Stomach (tissue), 9 donors: ENCODE data around the gene CAMKK2. TPM values are rescaled to one million over a fixed set of nuclear protein-coding genes. Genes with fewer than 3 reads are reported as not detected.
A peak's percentile ranks its signal among the peaks of the same experiment; 100 is the strongest.

Experiments
- DNase-seq, 2 donors: peaks; one replicate each; pipeline versions ENCODE4 v3.0.0 to v3.0.0-alpha.2; 2013 to 2019
- H3K27ac ChIP-seq, 5 donors: fragments of 200-600 bp in 4 of 5; sonication (generic) in 4 of 5; one replicate each; pipeline ENCODE4 v1.5.1; 2013 to 2019; ENCODE audit warnings: mild to moderate bottlenecking in 1 of 5, moderate library complexity in 1 of 5
- H3K27me3 ChIP-seq, 3 donors: fragments of 200-600 bp; sonication (generic); one replicate each; pipeline ENCODE4 v1.5.1; 2017 to 2019; ENCODE audit warnings: mixed run types in 1 of 3
- H3K36me3 ChIP-seq, 4 donors: fragments of 200-600 bp; sonication (generic); 1 replicate in 3 of 4; 2 replicates in 1 of 4; pipeline ENCODE4 v1.5.1; 2016 to 2019
- H3K4me1 ChIP-seq, 4 donors: fragments of 200-600 bp; sonication (generic); one replicate each; pipeline ENCODE4 v1.5.1; 2016 to 2019
- H3K4me3 ChIP-seq, 4 donors: fragments of 200-600 bp; sonication (generic) in 3 of 4; one replicate each; pipeline ENCODE4 v1.5.1; 2016 to 2019; ENCODE audit warnings: mild to moderate bottlenecking in 1 of 4
- H3K9me3 ChIP-seq, 4 donors: fragments of 200-600 bp; sonication (generic); one replicate each; pipeline ENCODE4 v1.5.1; 2016 to 2019
- EP300 ChIP-seq: sonication (generic); formaldehyde crosslinking; IDR thresholded peaks from one replicate; pipeline ENCODE4 v1.6.1; 2017; ENCODE audit warnings: antibody characterized with exemption
- POLR2A ChIP-seq, 4 donors: fragments of 450-650 bp; IDR thresholded peaks; one replicate each; pipeline ENCODE4 v1.6.1; 2016; ENCODE audit warnings: antibody characterized with exemption in 4 of 4, control low read depth in 2 of 4, mild to moderate bottlenecking in 1 of 4, moderate library complexity in 1 of 4
- POLR2AphosphoS5 ChIP-seq, 3 donors: sonication (generic); formaldehyde crosslinking; IDR thresholded peaks; one replicate each; pipeline ENCODE4 v1.6.1; 2016; ENCODE audit warnings: antibody characterized with exemption in 3 of 3
- WGBS, 5 donors: extraction: QIAGEN DNeasy Blood & Tissue Kit in 3 of 5; methylation state at CpG; one replicate each; pipeline versions ENCODE4 v1.1.5 to v1.1.7; 2013 to 2018; 5-methylcytosine and 5-hydroxymethylcytosine counted together
- intact Hi-C: fragments of 100-400 bp; cut with DNase I; formaldehyde crosslinking; loops from one replicate; pipeline ENCODE4 v1.15.1; 2023; ENCODE audit warnings: low total_unique reads
- polyA plus RNA-seq, 3 donors: library from polyadenylated mRNA; stranded (reverse); fragments of 200-250 nt; gene quantifications; one replicate each; pipeline ENCODE4 v1.2.3, GENCODE V29; 2013
- total RNA-seq, 5 donors: library from RNA; depleted of rRNA; stranded (reverse); fragments of >200 nt; gene quantifications; one replicate each; pipeline versions ENCODE4 v1.1.0 to v1.2.3, GENCODE V29; 2014 to 2016
- TF ChIP-seq, protein P1 (sequence below), 7 experiments: fragments of 450-650 bp in 4 of 7; fragments of 200-600 bp in 3 of 7; sonication (generic) in 3 of 7; IDR thresholded peaks; one replicate each; pipeline ENCODE4 v1.5.1; 2016 to 2019; ENCODE audit warnings: antibody characterized with exemption in 7 of 7, control low read depth in 2 of 7, mild to moderate bottlenecking in 1 of 7
- donor health status: healthy with polysubstance abuse.
- donor health status: Bipolar disorder and iron deficiency.
- donor health status: healthy.

The CAMKK2 gene
- total and polyA plus RNA-seq, 8 donors: 14.9 to 46.4 (median 21.7) TPM

DNA sequence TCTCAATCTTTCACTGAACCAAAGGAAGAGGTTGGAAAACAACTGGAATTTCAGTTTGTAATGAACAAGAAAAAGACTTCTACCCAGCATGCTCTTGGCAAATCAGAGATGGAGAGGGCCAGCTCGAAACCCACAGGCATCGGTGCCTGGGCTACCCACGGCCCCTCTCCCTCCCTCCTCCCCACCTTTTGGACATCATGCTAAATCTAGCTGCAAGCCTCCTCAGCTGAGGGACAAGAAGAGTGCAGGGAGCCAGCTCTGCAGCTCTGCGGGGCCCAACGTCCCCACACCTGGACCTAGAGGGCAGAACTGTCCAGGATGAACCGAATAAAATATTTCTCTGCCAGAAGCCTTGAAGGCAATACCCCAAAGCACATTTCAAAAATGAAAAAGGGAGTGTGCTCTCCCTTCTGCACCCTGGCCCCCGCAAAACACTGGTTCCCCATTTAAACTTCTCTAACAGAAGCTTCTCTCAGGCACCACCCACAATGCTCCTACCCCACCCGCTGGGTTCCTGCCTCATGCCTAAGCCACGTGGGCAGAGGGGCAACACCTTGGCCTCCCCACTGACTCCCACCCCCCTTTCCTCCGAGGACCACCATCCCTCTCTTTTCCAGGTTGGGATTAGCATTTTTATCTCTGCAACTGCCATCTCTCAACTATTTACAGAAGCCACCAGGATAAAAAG, 8.2 kb downstream of the CAMKK2 start:
- Histone ChIP-seq H3K27me3 (no peaks in the 10 kb centered on the region), H3K9me3 (no peaks in the 10 kb centered on the region), H3K27ac (peak overlapping the region in 4 of 5 donors; percentile 15 to 70 (median 56)), H3K36me3 (peaks cover 0 to 27% (median 15%) of the 10 kb centered on the region in 4 donors), H3K4me1 (peaks cover 19 to 73% (median 41%) of the 10 kb centered on the region in 4 donors), H3K4me3 (no peak overlapping the region)
- no peak for DNase-seq
- intact Hi-C loops: no loop called here
- 47 to 65% (median 56%) methylated on average over 10 of the region's 10 CpGs for WGBS, 5 donors
- no peak for TF ChIP-seq POLR2AphosphoS5 (IDR thresholded peaks at IDR 0.05)
- no peak for TF ChIP-seq EP300
- TF ChIP-seq, protein P1, sequence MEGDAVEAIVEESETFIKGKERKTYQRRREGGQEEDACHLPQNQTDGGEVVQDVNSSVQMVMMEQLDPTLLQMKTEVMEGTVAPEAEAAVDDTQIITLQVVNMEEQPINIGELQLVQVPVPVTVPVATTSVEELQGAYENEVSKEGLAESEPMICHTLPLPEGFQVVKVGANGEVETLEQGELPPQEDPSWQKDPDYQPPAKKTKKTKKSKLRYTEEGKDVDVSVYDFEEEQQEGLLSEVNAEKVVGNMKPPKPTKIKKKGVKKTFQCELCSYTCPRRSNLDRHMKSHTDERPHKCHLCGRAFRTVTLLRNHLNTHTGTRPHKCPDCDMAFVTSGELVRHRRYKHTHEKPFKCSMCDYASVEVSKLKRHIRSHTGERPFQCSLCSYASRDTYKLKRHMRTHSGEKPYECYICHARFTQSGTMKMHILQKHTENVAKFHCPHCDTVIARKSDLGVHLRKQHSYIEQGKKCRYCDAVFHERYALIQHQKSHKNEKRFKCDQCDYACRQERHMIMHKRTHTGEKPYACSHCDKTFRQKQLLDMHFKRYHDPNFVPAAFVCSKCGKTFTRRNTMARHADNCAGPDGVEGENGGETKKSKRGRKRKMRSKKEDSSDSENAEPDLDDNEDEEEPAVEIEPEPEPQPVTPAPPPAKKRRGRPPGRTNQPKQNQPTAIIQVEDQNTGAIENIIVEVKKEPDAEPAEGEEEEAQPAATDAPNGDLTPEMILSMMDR (IDR thresholded peaks at IDR 0.05): no peak
- TF ChIP-seq POLR2A (IDR thresholded peaks at IDR 0.05): no peak

DNA sequence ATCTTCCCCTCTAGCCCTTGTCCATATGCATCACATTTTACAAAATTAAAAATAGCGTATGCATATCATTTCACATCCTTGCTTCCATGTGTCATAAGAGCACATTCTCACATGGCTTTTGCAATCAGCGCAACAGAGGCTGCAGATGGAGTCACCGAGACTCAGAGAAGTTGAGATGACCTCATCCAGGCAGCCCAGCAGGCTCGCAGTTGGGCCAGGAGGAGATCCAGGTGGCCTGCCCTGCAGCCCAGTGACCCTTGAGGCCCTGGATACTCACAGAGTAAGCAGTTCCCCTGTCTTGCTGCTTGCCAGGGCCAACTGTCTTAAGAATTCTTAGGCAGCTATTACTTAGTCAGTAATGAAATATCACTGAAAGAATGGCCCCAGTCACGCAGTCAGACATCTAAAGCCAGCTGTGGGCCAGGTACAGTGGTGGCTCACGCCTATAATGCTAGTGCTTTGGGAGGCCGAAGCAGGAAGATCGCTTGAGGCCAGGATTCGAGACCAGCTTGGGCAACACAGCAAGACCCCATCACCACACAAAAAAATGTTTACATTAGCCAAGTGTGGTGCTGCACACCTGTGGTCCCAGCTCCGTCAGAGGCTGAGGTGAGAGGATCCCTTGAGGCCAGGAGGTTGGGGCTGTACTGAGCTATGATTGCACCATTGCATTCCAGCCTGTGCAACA, 9.1 kb downstream of the CAMKK2 start:
- intact Hi-C loops: no loop called here
- Histone ChIP-seq H3K36me3 (peaks cover 0 to 20% (median 17%) of the 10 kb centered on the region in 4 donors), H3K27me3 (no peaks in the 10 kb centered on the region), H3K4me1 (peaks cover 19 to 74% (median 49%) of the 10 kb centered on the region in 4 donors), H3K9me3 (no peaks in the 10 kb centered on the region), H3K27ac (no peak overlapping the region), H3K4me3 (no peak overlapping the region)
- TF ChIP-seq, protein P1 (IDR thresholded peaks at IDR 0.05): no peak
- no peak for TF ChIP-seq POLR2A (IDR thresholded peaks at IDR 0.05)
- WGBS, 5 donors: 86 to 89% (median 88%) methylated on average over 10 of the region's 10 CpGs
- DNase-seq: no peak

DNA sequence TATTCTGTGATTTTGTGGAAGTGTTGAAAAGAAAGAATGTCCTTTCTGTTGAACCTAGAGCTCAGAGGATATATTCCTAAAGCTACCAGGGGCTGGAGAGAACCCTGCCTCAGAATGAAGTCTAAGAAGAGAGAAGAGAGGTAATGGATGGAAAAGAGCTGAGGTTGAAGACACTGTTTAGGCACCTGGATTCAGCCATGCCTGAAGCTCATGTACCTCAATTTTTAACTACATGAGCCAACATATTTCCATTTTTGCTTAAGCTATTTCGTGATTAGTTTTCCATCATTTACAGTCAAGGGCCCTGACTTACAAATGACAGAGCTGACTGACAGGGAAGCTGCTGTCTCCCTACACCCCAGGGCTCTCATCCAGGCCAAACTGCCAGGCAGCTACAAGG, 10.7 kb downstream of the CAMKK2 start:
- Histone ChIP-seq H3K27ac (peak overlapping the region in 1 of 5 donors; percentile 32), H3K9me3 (no peaks in the 10 kb centered on the region), H3K36me3 (peaks cover 0 to 9% (median 6%) of the 10 kb centered on the region in 4 donors), H3K4me3 (no peak overlapping the region), H3K4me1 (peaks cover 19 to 81% (median 47%) of the 10 kb centered on the region in 4 donors), H3K27me3 (no peaks in the 10 kb centered on the region)
- intact Hi-C loops: no loop called here
- WGBS, 5 donors: 91 to 96% (median 91%) methylated on average over 1 of the region's 1 CpG
- TF ChIP-seq POLR2AphosphoS5 (IDR thresholded peaks at IDR 0.05): no peak
- TF ChIP-seq, protein P1 (IDR thresholded peaks at IDR 0.05): no peak
- DNase-seq: no peak

DNA sequence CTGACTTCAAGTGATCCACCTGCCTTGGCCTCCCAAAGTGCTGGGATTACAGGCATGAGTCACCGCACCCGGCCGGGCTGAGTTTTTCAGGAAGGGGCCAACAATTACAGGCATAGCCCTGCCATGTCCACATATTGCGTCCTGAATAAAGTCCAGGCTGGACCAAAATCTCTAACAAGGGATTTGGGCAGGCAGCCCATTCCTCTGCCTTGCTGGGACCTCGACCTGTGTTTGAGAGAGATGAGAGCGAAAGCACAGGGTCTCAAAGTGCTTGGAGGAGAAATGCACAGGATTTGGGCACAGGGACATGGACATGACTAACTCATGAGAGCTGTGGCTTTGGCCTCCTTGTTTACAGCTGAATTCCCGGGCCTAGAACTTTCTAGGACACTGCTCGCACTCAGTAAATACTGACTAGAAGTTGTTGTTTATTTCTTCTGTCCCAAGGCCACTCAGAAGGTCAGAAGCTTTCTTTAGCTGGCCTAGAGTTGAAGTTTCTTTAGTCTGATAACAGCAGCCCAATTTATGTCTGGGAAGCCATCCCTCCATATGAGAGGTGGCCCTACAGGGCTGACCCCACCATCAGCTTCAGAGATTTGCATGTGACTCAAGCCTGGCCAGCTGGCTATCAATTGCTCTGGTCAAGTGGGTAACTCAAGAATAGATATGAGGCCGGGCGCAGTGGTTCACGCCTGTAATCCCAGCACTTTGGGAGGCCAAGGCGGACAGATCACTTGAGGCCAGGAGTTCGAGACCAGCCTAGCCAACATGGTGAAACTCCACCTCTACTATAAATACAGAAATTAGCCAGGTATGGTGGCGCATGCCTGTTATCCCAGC, 11.7 kb downstream of the CAMKK2 start:
- DNase-seq: peak in 1 of 2 donors; percentile 39
- WGBS, 5 donors: 69 to 81% (median 75%) methylated on average over 14 of the region's 14 CpGs
- H3K36me3 ChIP-seq: peaks cover 0 to 7% (median 2%) of the 10 kb centered on the region in 4 donors
- peak overlapping the region; percentile 39 to 74 (median 52) for H3K27ac ChIP-seq
- intact Hi-C loops: no loop called here
- H3K27me3 ChIP-seq: no peaks in the 10 kb centered on the region
- H3K9me3 ChIP-seq: no peaks in the 10 kb centered on the region
- H3K4me1 ChIP-seq: peaks cover 19 to 78% (median 47%) of the 10 kb centered on the region in 4 donors
- TF ChIP-seq POLR2A (IDR thresholded peaks at IDR 0.05) (no peak), EP300 (no peak), POLR2AphosphoS5 (IDR thresholded peaks at IDR 0.05) (peak in 1 of 3 donors; percentile 6)
- no peak overlapping the region for H3K4me3 ChIP-seq
